Mucosa of rectum (tissue), 2 donors: ENCODE results near the gene ADGRB3.

Experiments used
- H3K27ac ChIP-seq, 2 donors: one replicate each; pipeline ENCODE4 v1.7.0; 2013; ENCODE audit warnings: inconsistent platforms in 2 of 2, low read depth in 2 of 2, low read length in 2 of 2
- H3K27me3 ChIP-seq, 2 donors: one replicate each; pipeline ENCODE4 v1.7.0; 2013; ENCODE audit warnings: low read length in 2 of 2; ENCODE audit not compliant: control insufficient read depth in 2 of 2, insufficient read depth in 2 of 2
- H3K36me3 ChIP-seq, 2 donors: one replicate each; pipeline ENCODE4 v1.7.0; 2013; ENCODE audit warnings: low read length in 2 of 2; ENCODE audit not compliant: control insufficient read depth in 2 of 2, insufficient read depth in 2 of 2
- H3K4me1 ChIP-seq, 2 donors: one replicate each; pipeline ENCODE4 v1.7.0; 2013; ENCODE audit warnings: low read length in 2 of 2, mild to moderate bottlenecking in 1 of 2; ENCODE audit not compliant: control insufficient read depth in 2 of 2, insufficient read depth in 2 of 2
- H3K4me3 ChIP-seq, 2 donors: one replicate each; pipeline ENCODE4 v1.7.0; 2013; ENCODE audit warnings: low read length in 2 of 2
- H3K9ac ChIP-seq, 2 donors: one replicate each; pipeline ENCODE4 v1.7.0; 2013; ENCODE audit warnings: low read length in 2 of 2, low read depth in 1 of 2, mild to moderate bottlenecking in 1 of 2
- H3K9me3 ChIP-seq, 2 donors: one replicate each; pipeline ENCODE4 v1.7.0; 2013; ENCODE audit warnings: low read length in 2 of 2; ENCODE audit not compliant: control insufficient read depth in 2 of 2
- donor health status: healthy.
- donor health status: Normal muscosa, but diverticular disease.

The ADGRB3 gene

DNA sequence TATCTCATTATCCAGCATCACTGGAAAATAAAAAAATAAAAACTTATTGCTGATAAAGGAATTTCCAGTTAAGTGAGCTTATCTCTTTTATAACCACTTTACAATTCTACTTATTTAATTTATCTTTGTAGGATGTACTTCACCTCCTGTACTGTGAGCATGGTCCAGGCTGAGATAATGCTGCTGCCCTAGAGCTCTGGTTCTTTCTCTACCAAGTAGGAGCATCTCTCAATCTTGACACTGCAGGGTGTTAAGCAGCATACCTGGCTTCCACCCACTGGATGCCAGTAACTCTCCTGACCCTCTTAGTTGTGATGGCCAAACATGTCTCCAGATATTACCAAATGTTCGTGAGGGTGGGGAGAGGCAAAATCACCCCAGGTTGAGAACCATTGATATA lies 454.5 kb downstream of the ADGRB3 start:
- Histone ChIP-seq H3K9me3 (no peaks in the 10 kb centered on the region), H3K4me1 (no peaks in the 10 kb centered on the region), H3K9ac (no peak overlapping the region), H3K27me3 (no peaks in the 10 kb centered on the region), H3K4me3 (no peak overlapping the region), H3K27ac (no peak overlapping the region), H3K36me3 (no peaks in the 10 kb centered on the region)

GRCh38 chr6:69090132-69090531 lies 455.1 kb downstream of the ADGRB3 start:
- H3K9ac ChIP-seq: no peak overlapping the region
- no peaks in the 10 kb centered on the region for H3K4me1 ChIP-seq
- no peak overlapping the region for H3K27ac ChIP-seq
- H3K9me3 ChIP-seq: no peaks in the 10 kb centered on the region
- H3K27me3 ChIP-seq: no peaks in the 10 kb centered on the region
- no peaks in the 10 kb centered on the region for H3K36me3 ChIP-seq
- H3K4me3 ChIP-seq: no peak overlapping the region

GRCh38 chr6:69096681-69097080 lies 461.6 kb downstream of the ADGRB3 start:
- no peaks in the 10 kb centered on the region for H3K9me3 ChIP-seq
- H3K27me3 ChIP-seq: no peaks in the 10 kb centered on the region
- no peak overlapping the region for H3K4me3 ChIP-seq
- no peak overlapping the region for H3K27ac ChIP-seq
- H3K36me3 ChIP-seq: no peaks in the 10 kb centered on the region
- no peak overlapping the region for H3K9ac ChIP-seq
- no peaks in the 10 kb centered on the region for H3K4me1 ChIP-seq

GRCh38 chr6:69097948-69098347 lies 462.9 kb downstream of the ADGRB3 start:
- Histone ChIP-seq H3K27me3 (no peaks in the 10 kb centered on the region), H3K9me3 (no peaks in the 10 kb centered on the region), H3K27ac (no peak overlapping the region), H3K4me3 (no peak overlapping the region), H3K9ac (no peak overlapping the region), H3K36me3 (no peaks in the 10 kb centered on the region), H3K4me1 (no peaks in the 10 kb centered on the region)

- Histone ChIP-seq H3K9ac (no peak overlapping the region), H3K27ac (no peak overlapping the region), H3K4me1 (no peaks in the 10 kb centered on the region), H3K9me3 (no peaks in the 10 kb centered on the region), H3K27me3 (no peaks in the 10 kb centered on the region), H3K4me3 (no peak overlapping the region), H3K36me3 (no peaks in the 10 kb centered on the region)
These were observed 463.8 kb downstream of the ADGRB3 start for GRCh38 chr6:69098910-69099309.

DNA sequence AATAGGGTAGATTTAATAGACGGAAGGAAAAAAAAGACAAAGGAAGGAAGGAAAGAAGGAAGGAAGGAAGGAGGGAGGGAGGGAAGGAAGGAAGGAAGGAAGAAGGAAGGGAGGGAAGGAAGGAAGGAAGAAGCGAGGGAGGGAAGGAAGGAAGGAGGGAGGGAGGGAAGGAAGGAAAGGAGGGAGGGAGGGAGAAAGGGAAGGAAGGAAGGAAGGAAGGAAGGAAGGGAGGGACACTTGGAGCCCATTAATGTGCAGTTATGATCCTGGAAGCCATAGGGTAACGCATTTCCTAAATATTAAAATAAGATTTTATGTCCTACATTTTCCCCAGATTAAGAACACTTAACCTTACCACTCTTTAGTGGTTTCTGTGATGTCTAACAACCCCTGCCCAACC lies 465.7 kb downstream of the ADGRB3 start:
- no peak overlapping the region for H3K9ac ChIP-seq
- no peak overlapping the region for H3K27ac ChIP-seq
- no peak overlapping the region for H3K4me3 ChIP-seq
- no peaks in the 10 kb centered on the region for H3K27me3 ChIP-seq
- no peaks in the 10 kb centered on the region for H3K9me3 ChIP-seq
- no peaks in the 10 kb centered on the region for H3K36me3 ChIP-seq
- H3K4me1 ChIP-seq: no peaks in the 10 kb centered on the region

- Histone ChIP-seq H3K4me3 (no peak overlapping the region), H3K9me3 (no peaks in the 10 kb centered on the region), H3K36me3 (no peaks in the 10 kb centered on the region), H3K27ac (no peak overlapping the region), H3K4me1 (no peaks in the 10 kb centered on the region), H3K27me3 (no peaks in the 10 kb centered on the region), H3K9ac (no peak overlapping the region)
These were observed 467.3 kb downstream of the ADGRB3 start for GRCh38 chr6:69102416-69102815.

- Histone ChIP-seq H3K9me3 (no peaks in the 10 kb centered on the region), H3K27ac (no peak overlapping the region), H3K36me3 (no peaks in the 10 kb centered on the region), H3K27me3 (no peaks in the 10 kb centered on the region), H3K4me3 (no peak overlapping the region), H3K4me1 (no peaks in the 10 kb centered on the region), H3K9ac (no peak overlapping the region)
These were observed 470.2 kb downstream of the ADGRB3 start for GRCh38 chr6:69105288-69105687.

DNA sequence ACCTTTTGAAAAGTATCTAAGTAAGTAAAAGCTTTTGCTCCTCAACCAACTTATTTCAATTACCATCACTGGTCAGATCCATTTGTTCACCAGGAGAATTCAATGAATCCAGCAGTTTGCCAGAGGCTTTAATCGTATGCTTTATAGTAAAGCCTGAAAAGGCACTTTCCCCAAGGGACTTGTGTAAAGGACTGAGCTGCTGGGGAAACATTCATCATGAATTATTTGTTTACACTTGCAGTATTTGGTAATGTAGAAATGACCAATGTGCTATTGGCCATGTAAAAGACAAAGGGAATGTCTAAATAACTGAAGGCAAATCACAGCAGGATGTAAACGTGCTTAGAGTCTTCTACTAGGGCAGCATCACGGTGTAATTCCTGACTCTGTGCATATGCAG lies 471.4 kb downstream of the ADGRB3 start:
- Histone ChIP-seq H3K9ac (no peak overlapping the region), H3K4me3 (no peak overlapping the region), H3K27me3 (no peaks in the 10 kb centered on the region), H3K36me3 (no peaks in the 10 kb centered on the region), H3K27ac (no peak overlapping the region), H3K4me1 (no peaks in the 10 kb centered on the region), H3K9me3 (no peaks in the 10 kb centered on the region)

DNA sequence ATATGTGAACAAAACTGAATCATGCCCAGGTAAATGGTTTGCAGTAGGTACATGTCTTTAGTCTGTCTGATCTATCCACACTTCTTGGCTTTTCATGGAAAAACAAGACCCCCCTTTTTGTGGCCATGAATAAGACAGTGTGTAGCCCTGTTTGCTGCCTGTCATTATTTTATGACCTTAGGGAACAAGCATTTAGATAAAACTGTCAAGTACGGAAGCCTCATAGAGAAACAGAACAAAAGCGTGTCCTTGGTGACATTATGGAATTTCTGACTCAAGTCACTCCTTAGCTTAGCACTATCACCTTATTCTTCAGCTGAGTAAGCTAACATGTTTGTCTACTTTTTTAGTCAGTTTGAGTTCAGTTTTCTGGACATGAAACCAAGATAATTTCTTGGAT lies 476.2 kb downstream of the ADGRB3 start:
- Histone ChIP-seq H3K27ac (no peak overlapping the region), H3K36me3 (no peaks in the 10 kb centered on the region), H3K4me1 (no peaks in the 10 kb centered on the region), H3K9me3 (no peaks in the 10 kb centered on the region), H3K4me3 (no peak overlapping the region), H3K9ac (no peak overlapping the region), H3K27me3 (no peaks in the 10 kb centered on the region)

GRCh38 chr6:69116658-69117057 lies 481.6 kb downstream of the ADGRB3 start:
- no peak overlapping the region for H3K27ac ChIP-seq
- no peak overlapping the region for H3K9ac ChIP-seq
- H3K27me3 ChIP-seq: no peaks in the 10 kb centered on the region
- H3K4me3 ChIP-seq: no peak overlapping the region
- H3K9me3 ChIP-seq: no peaks in the 10 kb centered on the region
- H3K4me1 ChIP-seq: no peaks in the 10 kb centered on the region
- H3K36me3 ChIP-seq: no peaks in the 10 kb centered on the region
